Measurements from ENCODE around the gene SLC12A3. TPM values are rescaled to one million over a fixed set of nuclear protein-coding genes. Genes with fewer than 3 reads are reported as not detected.
A peak's percentile ranks its signal among the peaks of the same experiment; 100 is the strongest.
"Not testable (repeated sequence)": the region's sequence is repeated elsewhere in the genome, so short reads cannot be mapped to it uniquely, and the experiment has no call there.

The SLC12A3 gene
- polyA plus RNA-seq, 1 donor from 2014 or later: 1.6 TPM

- no peaks in the 10 kb centered on the region for H3K36me3 Mint-ChIP-seq
- H3K9me3 Mint-ChIP-seq: no peaks in the 10 kb centered on the region
- no peak overlapping the region for H3K4me3 Mint-ChIP-seq
- peak overlapping the region in 1 of 3 donors; percentile 54 for H3K27ac Mint-ChIP-seq
- peaks cover 7 to 25% (median 16%) of the 10 kb centered on the region in 3 donors for H3K4me1 Mint-ChIP-seq
- H3K27me3 Mint-ChIP-seq: no peaks in the 10 kb centered on the region
Observed at GRCh38 chr16:56927471-56927870, 62.5 kb downstream of the SLC12A3 start.

DNA sequence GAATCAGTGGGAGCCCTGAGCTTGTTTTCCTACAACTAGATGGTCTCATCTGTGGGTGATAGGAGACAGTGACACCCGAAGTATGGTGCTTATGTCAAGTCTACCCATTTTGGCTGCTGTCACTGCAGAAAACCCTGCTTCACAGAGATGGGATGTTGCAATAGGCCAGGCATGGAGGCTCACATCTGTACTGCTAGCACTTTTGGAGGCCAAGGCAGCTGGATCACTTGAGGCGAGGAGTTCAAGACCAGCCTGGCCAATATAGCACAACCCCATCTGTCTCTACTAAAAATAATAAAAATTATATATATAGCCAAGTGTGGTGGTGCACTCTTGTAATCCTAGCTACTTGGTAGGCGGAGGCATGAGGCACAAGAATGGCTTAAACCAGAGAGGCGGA is 64.6 kb downstream of the SLC12A3 start:
- H3K4me3 Mint-ChIP-seq: peak overlapping the region in 2 of 4 donors; percentile 54 to 100

DNA sequence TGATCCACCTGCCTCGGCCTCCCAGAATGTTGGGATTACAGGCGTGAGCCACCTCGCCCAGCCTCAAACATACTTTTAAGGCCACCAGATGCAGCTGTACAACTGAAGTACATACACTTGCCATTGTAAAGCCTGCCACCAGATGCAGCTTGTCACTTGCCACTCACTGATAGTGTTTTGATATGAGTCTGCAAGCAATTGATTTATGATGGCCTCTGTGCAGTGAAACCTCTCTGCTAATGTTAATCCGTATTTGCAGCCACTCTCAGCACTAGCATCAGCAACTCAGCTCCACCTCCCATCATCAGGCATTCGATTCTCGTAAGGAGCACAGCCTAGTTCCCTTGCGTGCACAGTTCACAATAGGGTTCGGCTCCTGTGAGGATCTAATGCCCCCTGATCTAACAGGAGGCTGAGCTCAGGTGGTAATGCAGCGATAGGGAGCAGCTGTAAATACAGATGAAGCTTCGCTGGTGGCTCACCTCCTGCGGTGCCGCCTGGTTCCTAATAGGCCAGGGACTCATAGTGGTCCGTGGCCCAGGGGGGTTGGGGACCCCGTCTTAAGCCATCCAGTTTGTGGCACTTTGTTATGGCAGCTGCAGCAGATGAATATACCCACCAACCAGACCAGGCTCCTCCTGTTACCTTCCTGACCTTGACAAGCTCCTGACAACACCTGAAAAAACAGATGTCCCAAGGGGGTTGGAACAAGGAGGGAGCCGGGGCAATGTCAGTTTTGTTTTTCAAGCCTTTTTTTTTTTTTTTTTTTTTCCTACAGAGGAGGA is 65.7 kb downstream of the SLC12A3 start:
- peaks cover 19 to 34% (median 28%) of the 10 kb centered on the region in 3 donors for H3K4me1 Mint-ChIP-seq
- H3K36me3 Mint-ChIP-seq: peaks cover 20% of the 10 kb centered on the region
- peak overlapping the region; percentile 98 to 100 (median 99) for H3K4me3 Mint-ChIP-seq
- H3K9me3 Mint-ChIP-seq: no peaks in the 10 kb centered on the region
- peak overlapping the region; percentile 98 to 100 (median 99) for H3K27ac Mint-ChIP-seq
- H3K27me3 Mint-ChIP-seq: no peaks in the 10 kb centered on the region

More for the DNA sequence above, 64.6 kb downstream of the SLC12A3 start:
- Mint-ChIP-seq H3K9me3 (no peaks in the 10 kb centered on the region), H3K27me3 (no peaks in the 10 kb centered on the region), H3K27ac (peak overlapping the region in 2 of 3 donors; percentile 71 to 98), H3K36me3 (peaks cover 12% of the 10 kb centered on the region), H3K4me1 (peaks cover 12 to 28% (median 21%) of the 10 kb centered on the region in 3 donors)

- peaks cover 23% of the 10 kb centered on the region for H3K36me3 Mint-ChIP-seq
- no peaks in the 10 kb centered on the region for H3K9me3 Mint-ChIP-seq
- H3K27ac Mint-ChIP-seq: peak overlapping the region; percentile 98 to 100 (median 99)
- H3K4me3 Mint-ChIP-seq: peak overlapping the region; percentile 98 to 100 (median 99)
- no peaks in the 10 kb centered on the region for H3K27me3 Mint-ChIP-seq
- peaks cover 24 to 37% (median 32%) of the 10 kb centered on the region in 3 donors for H3K4me1 Mint-ChIP-seq
Observed at GRCh38 chr16:56931271-56931891, 66.4 kb downstream of the SLC12A3 start.

GRCh38 chr16:56931892-56932720 is 67.1 kb downstream of the SLC12A3 start, which contains the start of gene HERPUD1:
Gene HERPUD1, plus strand, starts transcription at chr16:56932142. Its CDS starts 103 bp downstream, at chr16:56932245.
- H3K36me3 Mint-ChIP-seq: peaks cover 27% of the 10 kb centered on the region
- peaks cover 25 to 43% (median 37%) of the 10 kb centered on the region in 3 donors for H3K4me1 Mint-ChIP-seq

DNA sequence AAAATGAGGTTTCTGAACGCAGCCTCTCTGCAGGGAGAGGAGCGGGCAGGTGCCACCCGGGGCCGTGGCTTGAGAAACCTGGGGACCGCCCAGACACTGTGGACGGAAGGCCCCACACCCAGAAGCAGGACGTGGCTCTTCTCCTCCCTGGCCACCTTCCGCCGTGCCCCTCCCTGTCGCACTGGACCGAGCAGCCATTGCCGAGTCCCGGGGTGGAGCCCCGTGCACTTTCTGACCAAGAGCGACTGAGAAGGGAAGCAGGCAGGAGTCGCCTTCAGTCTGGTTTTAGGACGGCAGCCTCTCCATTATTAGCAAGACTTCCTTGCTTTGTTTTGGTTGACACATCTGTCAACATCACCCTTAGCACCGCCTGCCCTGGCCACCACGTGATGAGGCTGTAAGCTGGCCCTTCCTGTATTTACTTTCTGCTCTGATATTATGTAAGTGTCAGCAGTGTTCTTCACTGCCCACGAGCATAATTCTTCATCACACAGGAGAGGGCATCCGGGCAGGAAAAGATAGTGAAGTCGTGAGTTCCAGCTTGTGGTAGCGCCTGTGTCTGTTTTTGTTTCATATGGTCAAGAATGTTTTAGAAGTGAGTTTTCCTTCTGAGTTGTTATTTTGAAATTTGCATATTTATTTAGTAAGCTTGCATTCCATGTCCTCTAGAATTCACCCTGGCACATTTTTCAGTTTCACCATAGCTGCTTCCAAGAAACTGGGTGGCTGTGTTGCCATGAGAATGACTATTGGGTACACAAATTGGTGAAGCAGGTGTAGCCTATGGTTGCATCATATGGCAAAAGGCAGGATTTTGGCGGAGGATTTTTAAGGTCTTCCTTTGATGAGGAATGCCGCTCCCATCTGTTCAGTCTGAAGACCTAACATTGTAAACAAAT is 68.0 kb downstream of the SLC12A3 start:
- Mint-ChIP-seq H3K4me3 (peak overlapping the region; percentile 98 to 100 (median 99)), H3K27ac (peak overlapping the region; percentile 98 to 100 (median 99)), H3K9me3 (no peaks in the 10 kb centered on the region), H3K36me3 (peaks cover 30% of the 10 kb centered on the region), H3K4me1 (peaks cover 34 to 46% (median 40%) of the 10 kb centered on the region in 3 donors), H3K27me3 (no peaks in the 10 kb centered on the region)

More at GRCh38 chr16:56931892-56932720, 67.1 kb downstream of the SLC12A3 start, which contains the start of gene HERPUD1:
- Mint-ChIP-seq H3K27me3 (no peaks in the 10 kb centered on the region), H3K4me3 (peak within 1 kb of the TSS; percentile 98 to 100 (median 99)), H3K27ac (peak within 1 kb of the TSS; percentile 98 to 100 (median 99)), H3K9me3 (no peaks in the 10 kb centered on the region)

GRCh38 chr16:56933828-56934598 is 69.0 kb downstream of the SLC12A3 start:
- H3K4me1 Mint-ChIP-seq: peaks cover 41 to 50% (median 49%) of the 10 kb centered on the region in 3 donors
- peak overlapping the region; percentile 96 to 99 (median 98) for H3K27ac Mint-ChIP-seq
- peak overlapping the region; percentile 98 to 100 (median 99) for H3K4me3 Mint-ChIP-seq
- H3K27me3 Mint-ChIP-seq: peaks cover 2% of the 10 kb centered on the region
- no peaks in the 10 kb centered on the region for H3K9me3 Mint-ChIP-seq
- H3K36me3 Mint-ChIP-seq: peaks cover 39% of the 10 kb centered on the region

GRCh38 chr16:56934599-56935145 is 69.7 kb downstream of the SLC12A3 start:
- peak overlapping the region; percentile 96 to 99 (median 98) for H3K27ac Mint-ChIP-seq
- H3K9me3 Mint-ChIP-seq, H3K27me3 Mint-ChIP-seq: not testable (repeated sequence)
- peaks cover 44% of the 10 kb centered on the region for H3K36me3 Mint-ChIP-seq
- H3K4me3 Mint-ChIP-seq: peak overlapping the region; percentile 98 to 100 (median 99)
- peaks cover 48 to 57% (median 55%) of the 10 kb centered on the region in 3 donors for H3K4me1 Mint-ChIP-seq

GRCh38 chr16:56935201-56935600 is 70.2 kb downstream of the SLC12A3 start:
- Mint-ChIP-seq H3K27ac (peak overlapping the region; percentile 77 to 98 (median 96)), H3K9me3 (no peaks in the 10 kb centered on the region), H3K36me3 (peaks cover 46% of the 10 kb centered on the region), H3K4me1 (peaks cover 53 to 62% (median 61%) of the 10 kb centered on the region in 3 donors), H3K4me3 (peak overlapping the region; percentile 98 to 100 (median 99)), H3K27me3 (peaks cover 4% of the 10 kb centered on the region)

GRCh38 chr16:56936491-56936890 is 71.5 kb downstream of the SLC12A3 start:
- H3K36me3 Mint-ChIP-seq: peaks cover 46% of the 10 kb centered on the region
- H3K4me3 Mint-ChIP-seq: peak overlapping the region in 2 of 4 donors; percentile 99 to 100
- no peaks in the 10 kb centered on the region for H3K9me3 Mint-ChIP-seq
- H3K27ac Mint-ChIP-seq: peak overlapping the region; percentile 53 to 98 (median 57)
- peaks cover 60 to 64% (median 63%) of the 10 kb centered on the region in 3 donors for H3K4me1 Mint-ChIP-seq
- H3K27me3 Mint-ChIP-seq: peaks cover 4% of the 10 kb centered on the region

DNA sequence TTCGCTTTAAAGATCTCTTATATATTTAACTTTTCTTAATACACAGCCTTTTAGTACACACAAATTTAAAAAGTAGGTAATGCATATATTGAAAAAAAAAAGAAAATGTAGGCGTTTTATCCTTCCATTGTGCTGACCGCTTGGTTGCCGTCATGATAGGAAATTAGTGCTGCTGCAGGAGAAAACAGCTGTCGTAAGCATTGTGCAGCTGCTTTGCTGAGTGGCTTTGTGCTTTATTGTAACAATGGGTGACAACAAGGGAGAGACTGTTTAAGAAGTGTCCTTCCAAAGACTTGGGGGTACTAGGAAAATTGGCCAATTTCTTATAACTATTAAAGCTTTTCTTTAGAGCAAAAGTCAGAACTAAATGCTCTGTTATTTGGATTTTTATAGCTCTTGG is 71.9 kb downstream of the SLC12A3 start:
- Mint-ChIP-seq H3K36me3 (peaks cover 46% of the 10 kb centered on the region), H3K27ac (peak overlapping the region; percentile 53 to 98 (median 73)), H3K4me1 (peaks cover 64 to 66% (median 66%) of the 10 kb centered on the region in 3 donors), H3K4me3 (peak overlapping the region in 2 of 4 donors; percentile 55 to 100), H3K27me3 (peaks cover 4% of the 10 kb centered on the region), H3K9me3 (no peaks in the 10 kb centered on the region)

DNA sequence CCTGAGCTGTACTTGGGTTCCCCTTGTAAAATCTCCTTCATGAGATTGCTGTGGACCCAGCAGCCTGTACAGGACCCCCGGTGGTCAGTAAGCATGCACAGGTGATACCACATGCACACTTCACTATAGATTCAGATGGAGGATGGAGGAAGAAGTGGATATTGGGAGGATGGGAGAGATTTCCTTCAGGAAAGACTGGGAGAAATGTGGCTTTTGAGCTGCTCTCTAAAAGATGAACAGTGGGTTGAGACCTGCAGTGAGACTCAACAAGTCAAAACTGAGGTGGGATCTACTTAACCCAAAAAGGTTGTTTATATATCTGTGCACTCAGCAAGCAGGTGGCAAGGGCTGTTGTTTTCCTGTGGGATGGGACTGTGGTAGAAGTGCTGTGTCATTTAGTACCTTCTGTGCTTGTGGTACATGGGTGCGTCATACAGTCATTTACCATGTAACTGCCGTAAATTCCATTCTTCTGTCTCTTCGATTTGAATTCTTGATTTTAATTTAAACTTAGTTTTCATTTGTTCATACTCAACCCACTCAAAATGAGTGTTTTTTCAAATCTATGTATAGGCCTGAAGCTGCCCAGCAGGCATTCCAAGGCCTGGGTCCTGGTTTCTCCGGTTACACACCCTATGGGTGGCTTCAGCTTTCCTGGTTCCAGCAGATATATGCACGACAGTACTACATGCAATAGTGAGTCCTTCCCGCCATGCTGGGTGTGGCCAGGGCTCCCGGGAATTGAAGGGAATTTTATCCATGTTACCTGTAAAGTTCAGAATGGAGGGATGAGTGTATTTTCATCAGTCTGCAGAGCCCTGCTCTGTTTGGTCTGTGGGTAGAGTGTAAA is 73.9 kb downstream of the SLC12A3 start:
- H3K9me3 Mint-ChIP-seq: no peaks in the 10 kb centered on the region
- peak overlapping the region; percentile 30 to 100 (median 65) for H3K4me3 Mint-ChIP-seq
- H3K36me3 Mint-ChIP-seq: peaks cover 49% of the 10 kb centered on the region
- H3K27ac Mint-ChIP-seq: peak overlapping the region; percentile 58 to 98 (median 83)
- H3K27me3 Mint-ChIP-seq: peaks cover 4% of the 10 kb centered on the region
- H3K4me1 Mint-ChIP-seq: peaks cover 71 to 82% (median 78%) of the 10 kb centered on the region in 3 donors
